GM18517 (cell line): Measurements from ENCODE around the gene EPS8.

Source experiments
- ATAC-seq: cut with Tn5 transposase; IDR thresholded peaks from one replicate; pipeline ENCODE4 v1.9.1; 2021; ENCODE audit warnings: mild to moderate bottlenecking, moderate library complexity; ENCODE audit not compliant: unreplicated experiment

The EPS8 gene

GRCh38 chr12:15800278-15800677 lies 11.1 kb upstream of the EPS8 start:
- ATAC-seq: no peak

DNA sequence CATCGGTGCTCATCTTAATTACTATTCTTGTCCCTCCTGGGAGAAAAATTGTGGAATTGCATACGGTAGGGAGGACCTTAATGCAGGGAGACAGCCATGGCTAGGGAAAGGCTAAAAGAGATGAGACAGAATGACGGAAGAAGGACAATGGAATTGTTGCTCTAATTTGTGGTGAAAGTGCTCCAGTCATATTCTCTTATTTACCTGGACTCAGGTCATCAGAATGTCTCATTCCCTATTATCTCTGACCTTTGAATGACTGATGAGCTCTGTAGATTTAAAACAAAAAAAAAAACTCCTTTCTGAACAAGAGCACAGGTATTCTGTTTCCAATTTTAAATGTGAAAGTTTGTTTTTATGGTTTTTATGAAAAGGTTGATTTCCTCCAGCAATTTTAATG lies 8.6 kb upstream of the EPS8 start:
- ATAC-seq: no peak

- ATAC-seq: no peak
Measured at GRCh38 chr12:15796493-15797141, 7.4 kb upstream of the EPS8 start.

DNA sequence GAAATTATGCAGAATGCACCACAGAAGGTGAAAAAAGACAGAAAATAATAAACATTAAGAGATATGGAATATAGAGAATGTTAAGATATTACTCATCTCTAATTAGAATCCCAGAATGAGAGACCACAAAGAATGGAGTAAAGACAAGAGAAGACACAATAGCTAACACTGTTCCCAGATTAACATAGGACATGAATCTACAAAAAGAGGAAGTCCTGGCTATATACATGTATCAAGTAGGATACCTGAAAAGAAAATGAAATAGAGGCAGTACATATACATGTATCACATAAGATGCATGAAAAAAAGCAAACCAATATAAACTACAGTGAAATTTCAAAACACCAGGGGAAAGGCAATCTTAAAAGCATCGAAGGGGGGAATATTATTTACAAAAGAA lies 5.6 kb upstream of the EPS8 start:
- ATAC-seq: no peak

DNA sequence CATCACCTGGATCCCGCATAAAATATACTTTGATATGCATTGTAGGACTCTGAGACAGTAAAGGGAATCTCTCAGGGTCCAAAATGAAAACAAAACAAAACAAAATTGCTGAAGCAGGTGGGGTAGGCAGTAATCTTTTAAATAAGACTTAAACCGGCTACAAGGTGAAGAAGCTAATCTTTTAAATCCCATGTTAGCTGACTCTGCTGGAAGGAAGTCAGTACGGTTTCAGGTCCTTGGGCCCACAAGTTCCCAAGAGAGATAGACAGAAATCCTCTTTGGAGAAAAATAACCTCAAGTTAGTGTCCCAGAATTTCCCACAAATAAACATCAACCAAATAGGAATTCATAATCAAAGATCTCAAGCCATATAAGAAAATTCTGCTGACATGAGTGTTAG lies 5.0 kb upstream of the EPS8 start:
- no peak for ATAC-seq

DNA sequence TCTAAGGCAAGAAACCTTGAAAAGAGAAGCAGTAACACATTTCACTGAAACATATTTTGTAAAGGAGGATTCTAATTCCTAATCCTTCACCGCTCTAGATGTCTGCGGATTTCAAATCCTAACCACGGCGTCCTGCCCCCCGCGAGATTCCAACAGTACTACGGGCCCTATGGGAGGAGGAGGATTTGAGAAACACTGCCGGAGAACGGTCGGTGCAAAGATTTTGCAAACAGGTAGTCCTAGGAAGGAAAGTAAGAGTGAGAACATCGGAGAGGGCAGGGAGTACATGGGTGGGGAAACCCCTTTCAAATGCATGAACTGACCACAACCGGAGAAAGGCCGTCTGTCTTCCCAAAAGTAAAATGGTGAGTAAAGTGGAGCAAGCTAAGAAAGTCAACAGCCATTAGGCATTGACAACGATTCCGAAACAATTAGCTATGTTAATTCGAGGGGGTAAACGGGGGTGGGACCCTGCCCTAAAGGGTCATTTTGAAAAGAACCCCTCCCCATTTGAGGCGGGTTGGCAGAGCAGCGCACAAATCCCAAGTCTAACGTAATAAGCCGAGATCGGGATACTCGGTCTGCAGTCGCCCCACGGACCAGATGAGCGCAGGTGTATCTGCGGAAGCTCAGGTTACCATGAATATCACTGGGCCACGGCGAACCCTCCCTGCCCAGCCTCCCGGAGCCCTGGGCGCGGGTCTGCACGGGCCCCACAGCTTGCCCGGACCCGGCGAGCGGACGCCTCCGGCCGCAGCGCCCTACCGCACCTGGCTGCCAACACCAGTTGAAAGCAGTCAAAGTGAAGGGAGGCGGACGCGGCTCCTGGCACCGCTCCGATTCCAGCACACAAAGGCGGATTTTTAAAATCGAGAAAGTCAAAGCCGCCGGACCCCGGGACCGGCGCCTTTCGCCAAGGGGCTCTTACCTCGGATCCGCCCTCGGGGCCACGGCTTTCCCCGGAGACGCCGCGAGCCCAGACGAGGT lies 662 bp downstream of the EPS8 start:
- ATAC-seq: peak; percentile 42

DNA sequence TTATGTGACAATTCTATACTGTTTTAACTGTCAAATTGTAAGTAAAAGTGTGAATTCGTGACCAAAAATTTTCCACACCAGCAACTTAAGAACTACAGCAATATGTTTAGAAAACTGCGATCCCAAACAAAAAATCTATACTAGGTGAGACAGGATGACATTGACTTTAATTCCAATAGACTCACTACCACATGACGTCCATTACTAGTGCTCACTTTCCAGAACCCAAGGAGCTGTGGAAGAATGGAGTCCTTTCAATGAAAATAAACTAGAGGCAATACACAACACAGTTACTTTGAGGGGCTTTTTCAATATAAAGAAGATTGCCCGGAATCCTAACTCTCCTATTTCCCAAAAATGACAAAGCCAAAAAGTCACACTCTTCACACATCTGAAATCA lies 1.4 kb downstream of the EPS8 start:
- ATAC-seq: no peak

DNA sequence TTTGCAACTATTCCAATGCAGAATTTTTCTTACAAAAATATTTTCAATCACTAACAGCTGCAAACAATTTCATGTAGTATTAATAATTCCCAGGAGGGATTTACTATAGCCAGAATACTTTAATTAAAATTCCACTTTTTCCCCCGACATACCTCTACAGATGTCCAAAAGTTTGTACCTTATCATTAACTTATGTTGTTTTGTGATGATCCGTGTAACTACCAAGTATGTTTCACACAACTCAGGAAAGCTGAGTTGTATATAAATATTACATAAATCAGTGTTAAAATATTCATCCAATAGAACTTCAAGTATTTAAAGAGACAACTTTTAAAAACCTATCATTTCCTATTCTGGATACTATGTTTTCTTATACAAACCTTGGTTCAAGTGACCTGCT lies 2.4 kb downstream of the EPS8 start:
- no peak for ATAC-seq

GRCh38 chr12:15783288-15783687 lies 5.9 kb downstream of the EPS8 start:
- no peak for ATAC-seq

DNA sequence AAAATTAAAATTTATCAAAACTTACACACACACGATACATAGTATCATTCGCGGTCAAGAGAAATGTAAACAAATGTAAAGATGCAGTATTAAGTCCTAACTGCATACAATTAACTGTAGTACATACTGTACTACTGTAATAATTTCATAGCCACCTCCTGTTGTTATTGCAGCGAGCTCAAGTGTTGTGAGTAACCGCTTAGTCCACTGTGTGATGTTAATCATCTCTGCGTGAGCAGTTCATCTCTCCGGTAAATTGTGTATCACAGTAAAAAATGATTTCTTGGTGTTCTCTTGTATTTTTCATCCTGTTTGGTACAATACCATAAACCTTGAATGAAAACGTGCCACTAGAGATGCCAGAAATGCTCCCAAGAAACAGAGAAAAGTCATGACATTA lies 6.5 kb downstream of the EPS8 start:
- no peak for ATAC-seq

DNA sequence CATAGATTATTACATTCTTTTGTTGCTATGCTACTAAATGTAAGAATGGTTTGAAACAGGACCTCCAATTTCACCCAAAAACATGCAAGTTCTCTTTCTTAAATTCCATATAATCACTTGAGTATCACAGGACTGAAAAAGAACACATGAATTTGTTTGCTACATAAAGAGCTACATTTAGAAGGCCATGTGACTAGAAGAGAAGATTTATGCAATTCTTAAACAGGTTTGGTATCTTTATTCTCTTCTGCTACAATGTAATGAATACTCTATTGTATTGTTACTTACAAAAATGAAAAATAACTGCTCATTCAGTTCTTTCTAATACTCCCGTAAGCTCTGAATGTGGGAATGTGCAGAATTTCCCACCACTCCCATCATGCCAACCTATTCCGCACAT lies 9.3 kb downstream of the EPS8 start:
- no peak for ATAC-seq

DNA sequence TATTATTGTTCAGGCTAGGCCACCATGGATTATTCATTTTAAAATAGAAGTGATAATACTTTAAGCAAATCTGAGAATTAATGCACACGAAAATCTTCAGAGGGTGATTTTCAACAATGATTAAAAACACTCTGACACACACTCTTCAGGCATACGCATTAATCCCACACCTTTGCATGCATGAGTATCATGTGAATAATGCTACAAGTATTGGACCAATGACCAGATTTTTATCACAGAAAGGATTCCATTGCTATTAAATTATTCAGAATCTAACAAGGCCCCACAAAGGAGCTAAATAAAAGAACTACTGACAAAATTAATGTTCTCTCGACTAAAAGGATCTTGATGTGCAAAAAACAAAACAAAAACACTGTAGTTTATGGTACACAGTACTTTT lies 11.1 kb downstream of the EPS8 start:
- no peak for ATAC-seq

GRCh38 chr12:15777355-15778012 lies 11.7 kb downstream of the EPS8 start:
- no peak for ATAC-seq

DNA sequence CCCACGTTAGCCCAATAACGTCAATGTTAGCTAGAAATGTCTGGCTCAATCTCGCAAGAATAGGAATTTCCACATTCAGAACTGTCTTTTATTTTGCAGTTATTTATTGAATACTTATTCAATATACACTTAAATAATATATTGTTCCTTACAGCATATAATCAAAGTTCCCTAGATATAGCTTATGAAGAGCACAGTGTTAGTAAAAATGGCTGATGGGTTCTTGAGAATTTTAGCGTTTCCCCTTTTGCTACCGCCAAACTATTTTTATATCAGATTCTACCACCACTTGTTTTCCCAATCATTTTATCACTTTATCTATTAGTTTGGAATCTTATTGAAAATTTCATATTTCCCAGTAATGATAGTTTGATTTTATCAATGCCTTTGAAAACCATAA lies 12.7 kb downstream of the EPS8 start:
- no peak for ATAC-seq

GRCh38 chr12:15774819-15775218 lies 14.4 kb downstream of the EPS8 start:
- no peak for ATAC-seq

GRCh38 chr12:15772405-15773018 lies 16.7 kb downstream of the EPS8 start:
- no peak for ATAC-seq

GRCh38 chr12:15770581-15770980 lies 18.6 kb downstream of the EPS8 start:
- no peak for ATAC-seq

DNA sequence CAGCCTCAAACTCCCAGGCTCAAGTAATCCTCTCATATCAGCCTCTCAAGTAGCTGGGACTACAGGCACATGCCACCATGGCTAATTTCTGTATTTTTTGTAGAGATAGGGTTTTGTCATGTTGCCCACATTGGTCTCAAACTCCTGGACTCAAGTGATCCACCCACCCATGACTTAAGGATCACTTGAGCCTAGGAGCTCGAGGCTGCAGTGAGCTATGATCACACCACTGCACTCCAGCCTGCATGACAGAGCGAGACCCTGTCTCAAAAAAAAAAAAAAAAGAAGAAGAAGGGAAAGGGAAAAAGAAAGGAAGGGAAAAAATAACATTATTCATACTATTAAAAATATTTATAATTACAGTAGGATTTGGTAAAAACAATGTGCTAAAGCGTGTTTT lies 19.2 kb downstream of the EPS8 start:
- no peak for ATAC-seq

DNA sequence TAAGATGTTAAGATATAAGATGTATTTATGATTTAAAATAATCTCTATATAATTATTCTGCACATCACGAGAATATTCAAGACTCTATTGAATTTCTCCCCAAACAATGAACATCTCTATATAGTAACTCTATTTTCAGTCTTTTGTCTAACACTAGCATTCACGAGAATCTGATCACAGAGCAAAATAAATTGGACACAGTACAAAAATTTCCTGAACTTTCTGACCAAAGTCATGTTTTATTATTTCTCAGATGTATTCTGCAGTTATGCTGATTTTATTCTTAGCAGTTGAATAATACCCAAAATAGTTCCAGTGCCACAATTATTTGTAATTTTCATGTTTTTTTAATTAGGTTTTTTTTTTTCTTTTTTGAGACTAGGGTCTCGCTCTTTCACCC lies 19.6 kb downstream of the EPS8 start:
- ATAC-seq: no peak

GRCh38 chr12:15767301-15767700 lies 21.9 kb downstream of the EPS8 start:
- ATAC-seq: no peak

DNA sequence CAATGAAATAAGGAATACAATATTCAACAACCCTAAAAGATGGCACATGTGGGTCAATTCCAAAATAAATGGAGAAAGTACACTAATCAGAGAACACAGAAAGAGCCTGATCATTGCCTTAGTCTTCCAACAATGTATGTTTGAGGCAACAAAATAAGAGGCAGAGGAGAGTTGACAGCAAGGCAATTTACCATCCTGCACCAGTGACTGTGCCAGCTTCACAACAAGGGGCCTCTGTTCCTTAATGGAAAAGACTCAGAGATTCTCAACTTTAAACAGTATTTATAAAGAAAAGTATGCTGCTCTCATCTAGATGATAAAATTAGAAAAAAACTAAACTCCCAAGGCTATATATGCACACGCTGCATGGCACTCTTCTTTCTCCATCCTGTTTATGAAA lies 25.9 kb downstream of the EPS8 start:
- ATAC-seq: no peak
